Esophagus squamous epithelium (tissue), 5 donors: Measurements from ENCODE around the gene RAVER2. TPM values are rescaled to one million over a fixed set of nuclear protein-coding genes. Genes with fewer than 3 reads are reported as not detected.

Experiments used
- DNase-seq: peaks from one replicate; lab custom pipeline; 2025; lab: John Stamatoyannopoulos, UW
- H3K27ac ChIP-seq, 4 donors: fragments of 200-600 bp; sonication (generic); one replicate each; pipeline ENCODE4 v1.5.1; 2016 to 2019; ENCODE audit warnings: mild to moderate bottlenecking in 1 of 4
- H3K27me3 ChIP-seq, 4 donors: fragments of 200-600 bp; sonication (generic); 1 replicate in 3 of 4; 2 replicates in 1 of 4; pipeline versions ENCODE4 v1.5.1 to v1.6.0; 2017 to 2021; ENCODE audit warnings: antibody characterized with exemption in 1 of 4
- H3K36me3 ChIP-seq, 3 donors: fragments of 200-600 bp; sonication (generic); one replicate each; pipeline ENCODE4 v1.5.1; 2016 to 2019
- H3K4me1 ChIP-seq, 3 donors: fragments of 200-600 bp; sonication (generic); one replicate each; pipeline ENCODE4 v1.5.1; 2017 to 2019
- H3K4me3 ChIP-seq, 4 donors: fragments of 200-600 bp; sonication (generic); 1 replicate in 3 of 4; 2 replicates in 1 of 4; pipeline ENCODE4 v1.5.1; 2016 to 2019; ENCODE audit warnings: mild to moderate bottlenecking in 2 of 4, moderate library complexity in 1 of 4
- H3K9me3 ChIP-seq, 3 donors: fragments of 200-600 bp; sonication (generic); one replicate each; pipeline ENCODE4 v1.5.1; 2016 to 2019
- CTCF ChIP-seq, 6 experiments: fragments of 450-650 bp in 4 of 6; fragments of 200-600 bp in 2 of 6; sonication (generic) in 2 of 6; IDR thresholded peaks; one replicate each; pipeline ENCODE4 v1.5.1; 2016 to 2019; ENCODE audit warnings: antibody characterized with exemption in 6 of 6, mild to moderate bottlenecking in 4 of 6, moderate library complexity in 4 of 6
- POLR2A ChIP-seq, 4 donors: fragments of 450-650 bp; IDR thresholded peaks; one replicate each; pipeline ENCODE4 v1.6.1; 2017; ENCODE audit warnings: antibody characterized with exemption in 4 of 4, mild to moderate bottlenecking in 4 of 4, moderate library complexity in 3 of 4
- WGBS, 2 donors: methylation state at CpG; one replicate each; pipeline ENCODE4 v1.1.5; 2018; 5-methylcytosine and 5-hydroxymethylcytosine counted together
- intact Hi-C: fragments of 100-400 bp; cut with DNase I; formaldehyde crosslinking; loops from one replicate; pipeline ENCODE4 v1.15.0; 2022
- total RNA-seq, 4 donors: library from RNA; depleted of rRNA; stranded (reverse); fragments of >200 nt; gene quantifications; one replicate each; pipeline ENCODE4 v1.1.0, GENCODE V29; 2016
- donor health status: DM: yes; HTN: yes; CAD: no.

RAVER2 gene
- total RNA-seq, 4 donors from 2014 or later: 7.1 to 17.0 (median 11.8) TPM

DNA sequence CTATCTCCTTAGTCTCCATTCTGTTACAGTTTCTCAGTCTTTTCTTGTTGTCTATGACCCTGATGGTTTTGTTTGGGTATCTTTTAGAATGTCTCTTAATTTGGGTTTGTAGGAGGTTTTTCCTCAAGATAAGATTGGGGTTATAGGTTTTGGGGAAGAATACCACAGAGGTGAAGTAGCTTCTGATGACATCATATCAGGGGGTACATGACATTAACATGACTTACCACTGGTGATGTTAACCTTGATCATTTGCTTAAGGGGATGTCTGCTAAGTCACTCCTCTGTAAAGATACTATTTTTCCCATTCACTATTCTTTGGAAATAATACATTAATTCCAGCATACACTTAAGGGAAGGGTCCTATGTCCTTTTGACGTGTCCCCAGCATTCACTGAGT lies 11.9 kb downstream of the RAVER2 start:
- Histone ChIP-seq H3K9me3 (no peaks in the 10 kb centered on the region), H3K27ac (no peak overlapping the region), H3K4me1 (peaks cover 0 to 17% (median 0%) of the 10 kb centered on the region in 3 donors), H3K4me3 (no peak overlapping the region), H3K36me3 (no peaks in the 10 kb centered on the region), H3K27me3 (no peaks in the 10 kb centered on the region)
- TF ChIP-seq CTCF (IDR thresholded peaks at IDR 0.05) (no peak), POLR2A (IDR thresholded peaks at IDR 0.05) (no peak)
- no peak for DNase-seq
- intact Hi-C loops: no loop called here
- WGBS, 2 donors: 77 to 86% methylated on average over 1 of the region's 1 CpG

- Histone ChIP-seq H3K27ac (no peak overlapping the region), H3K4me1 (peaks cover 0 to 17% (median 0%) of the 10 kb centered on the region in 3 donors), H3K27me3 (no peaks in the 10 kb centered on the region), H3K9me3 (no peaks in the 10 kb centered on the region), H3K4me3 (no peak overlapping the region), H3K36me3 (no peaks in the 10 kb centered on the region)
- TF ChIP-seq CTCF (IDR thresholded peaks at IDR 0.05) (no peak), POLR2A (IDR thresholded peaks at IDR 0.05) (no peak)
- WGBS, 2 donors: 50 to 54% methylated on average over 1 of the region's 1 CpG
- intact Hi-C loops: no loop called here
- DNase-seq: no peak
Observed at GRCh38 chr1:64757213-64757612, 12.3 kb downstream of the RAVER2 start.

DNA sequence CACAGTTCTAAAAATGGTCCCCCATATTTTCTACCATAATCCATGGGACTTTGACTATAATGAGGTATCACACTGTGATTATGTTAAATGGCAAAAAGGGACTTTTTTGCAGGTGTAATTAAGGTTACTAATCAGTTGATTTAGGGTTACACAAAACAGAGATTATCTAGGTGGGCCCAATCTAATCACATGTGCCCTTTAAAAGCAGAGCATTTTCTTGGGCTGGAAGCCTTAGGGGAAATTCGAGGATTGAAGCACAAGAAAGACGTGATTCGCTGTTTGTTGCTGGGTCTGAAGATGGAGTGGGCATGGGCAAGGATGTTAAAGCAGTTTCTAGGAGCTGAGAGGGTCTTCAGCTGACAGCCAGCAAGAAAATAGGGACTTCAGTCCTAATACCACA lies 13.4 kb downstream of the RAVER2 start:
- TF ChIP-seq POLR2A (IDR thresholded peaks at IDR 0.05) (no peak), CTCF (IDR thresholded peaks at IDR 0.05) (no peak)
- intact Hi-C loops: no loop called here
- Histone ChIP-seq H3K4me3 (no peak overlapping the region), H3K4me1 (peaks cover 0 to 17% (median 0%) of the 10 kb centered on the region in 3 donors), H3K27me3 (no peaks in the 10 kb centered on the region), H3K36me3 (no peaks in the 10 kb centered on the region), H3K9me3 (no peaks in the 10 kb centered on the region), H3K27ac (no peak overlapping the region)
- no peak for DNase-seq
- 86 to 95% methylated on average over 3 of the region's 3 CpGs for WGBS, 2 donors

DNA sequence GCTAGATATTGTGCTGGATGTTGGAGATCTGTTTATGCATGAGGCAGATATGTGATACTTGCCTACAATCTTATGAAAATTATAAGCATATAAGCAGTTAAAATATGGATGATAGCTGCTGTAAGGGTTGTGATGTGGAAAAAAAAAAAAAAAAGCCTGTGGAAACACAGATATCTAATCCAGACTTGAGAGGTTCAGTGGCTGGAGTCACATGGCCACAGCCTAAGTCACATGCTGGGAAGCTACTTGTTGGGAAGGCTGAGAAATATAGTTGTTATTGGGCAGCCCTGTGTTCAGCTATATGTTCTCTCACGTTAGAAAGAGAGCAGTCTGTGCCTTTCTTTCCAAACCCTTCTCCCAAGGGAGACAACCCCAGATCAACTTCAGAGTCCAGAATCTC lies 15.1 kb downstream of the RAVER2 start:
- Histone ChIP-seq H3K9me3 (no peaks in the 10 kb centered on the region), H3K4me3 (no peak overlapping the region), H3K27me3 (no peaks in the 10 kb centered on the region), H3K36me3 (no peaks in the 10 kb centered on the region), H3K27ac (no peak overlapping the region), H3K4me1 (peaks cover 0 to 11% (median 0%) of the 10 kb centered on the region in 3 donors)
- TF ChIP-seq CTCF (IDR thresholded peaks at IDR 0.05) (no peak), POLR2A (IDR thresholded peaks at IDR 0.05) (no peak)
- 64 to 69% methylated on average over 1 of the region's 1 CpG for WGBS, 2 donors
- no peak for DNase-seq
- intact Hi-C loops: no loop called here

- Histone ChIP-seq H3K9me3 (no peaks in the 10 kb centered on the region), H3K27me3 (no peaks in the 10 kb centered on the region), H3K4me1 (no peaks in the 10 kb centered on the region), H3K36me3 (peaks cover 0 to 4% (median 0%) of the 10 kb centered on the region in 3 donors), H3K4me3 (no peak overlapping the region), H3K27ac (no peak overlapping the region)
- no peak for TF ChIP-seq CTCF (IDR thresholded peaks at IDR 0.05)
- TF ChIP-seq POLR2A (IDR thresholded peaks at IDR 0.05): no peak
- DNase-seq: no peak
- intact Hi-C loops: no loop called here
- WGBS, 2 donors: 73 to 88% methylated on average over 1 of the region's 1 CpG
Observed at GRCh38 chr1:64765012-64765411, 20.1 kb downstream of the RAVER2 start.
